ENCODE results near the gene CYB5R3. TPM values are rescaled to one million over a fixed set of nuclear protein-coding genes. Genes with fewer than 3 reads are reported as not detected.

Gene CYB5R3
- total RNA-seq, 1 experiment from 2014 or later: 85.4 TPM

GRCh38 chr22:42620084-42620483 lies 29.1 kb downstream of the CYB5R3 start (continued):
- TF ChIP-seq TEAD1 (CRISPR knock-in tag; IDR thresholded peaks at IDR 0.05) (no peak), AFF4 (CRISPR knock-in tag; IDR thresholded peaks at IDR 0.05; ENCODE audit: borderline replicate concordance) (no peak), TP53 (CRISPR knock-in tag; IDR thresholded peaks at IDR 0.05) (no peak)

- CTCF ChIA-PET: interaction anchor here (0.7 to 0.8 kb wide), 2 partner anchors 36 to 201 kb away, joined by 3 to 4 read pairs; no protein-coding TSS in a partner anchor
- POLR2A ChIA-PET: interaction anchor here (0.7 kb wide), 1 partner anchor 264 kb away, joined by 3 read pairs; no protein-coding TSS in a partner anchor
- Mint-ChIP-seq H3K9me3 (no peaks in the 10 kb centered on the region), H3K36me3 (peaks cover 2% of the 10 kb centered on the region; the same call in 1 of the 2 replicates), H3K4me3 (no peak overlapping the region), H3K27ac (no peak overlapping the region), H3K4me1 (peaks cover 15% of the 10 kb centered on the region), H3K27me3 (ENCODE audit: low read depth) (no peaks in the 10 kb centered on the region)
- DNase-seq (ENCODE audit: low spot score) (no peak), ATAC-seq (no peak)
- no peak for TF ChIP-seq USF2 (CRISPR knock-in tag; IDR thresholded peaks at IDR 0.05)
- no peak for TF ChIP-seq ZNF281 (CRISPR knock-in tag; IDR thresholded peaks at IDR 0.05)
- no peak for TF ChIP-seq ZNF317 (CRISPR knock-in tag; IDR thresholded peaks at IDR 0.05; ENCODE audit: borderline replicate concordance, low read depth)
- no peak for TF ChIP-seq RORB (CRISPR knock-in tag; IDR thresholded peaks at IDR 0.05)
- TF ChIP-seq HMGXB4 (CRISPR knock-in tag; IDR thresholded peaks at IDR 0.05): no peak
- TF ChIP-seq ELF4 (CRISPR knock-in tag; IDR thresholded peaks at IDR 0.05; ENCODE audit: low read depth): no peak
- TF ChIP-seq ZNF532 (CRISPR knock-in tag; IDR thresholded peaks at IDR 0.05; ENCODE audit: borderline replicate concordance): no peak
- TF ChIP-seq ZNF138 (CRISPR knock-in tag; conservative IDR thresholded peaks at IDR 0.05): no peak
- TF ChIP-seq GRHL2 (CRISPR knock-in tag; IDR thresholded peaks at IDR 0.05; ENCODE audit: insufficient replicate concordance, severe bottlenecking): no peak
- no peak for TF ChIP-seq MXD4 (CRISPR knock-in tag; IDR thresholded peaks at IDR 0.05; ENCODE audit: borderline replicate concordance)
- no peak for TF ChIP-seq CDX4 (CRISPR knock-in tag; IDR thresholded peaks at IDR 0.05; ENCODE audit: borderline replicate concordance)
- TF ChIP-seq CREM (CRISPR knock-in tag; IDR thresholded peaks at IDR 0.05): no peak
- no peak for TF ChIP-seq KAT7 (CRISPR knock-in tag; IDR thresholded peaks at IDR 0.05; ENCODE audit: borderline replicate concordance)
- no peak for TF ChIP-seq ZNF416 (CRISPR knock-in tag; IDR thresholded peaks at IDR 0.05)
These were observed 29.7 kb downstream of the CYB5R3 start for GRCh38 chr22:42619261-42620063.

All from WTC11 (cell line).